ENCODE results near the gene TTC39B. TPM values are rescaled to one million over a fixed set of nuclear protein-coding genes. Genes with fewer than 3 reads are reported as not detected.
A peak's percentile ranks its signal among the peaks of the same experiment; 100 is the strongest.

The TTC39B gene
- total and polyA plus RNA-seq, 3 experiments from 2014 or later: 6.9 to 12.1 (median 11.3) TPM

DNA sequence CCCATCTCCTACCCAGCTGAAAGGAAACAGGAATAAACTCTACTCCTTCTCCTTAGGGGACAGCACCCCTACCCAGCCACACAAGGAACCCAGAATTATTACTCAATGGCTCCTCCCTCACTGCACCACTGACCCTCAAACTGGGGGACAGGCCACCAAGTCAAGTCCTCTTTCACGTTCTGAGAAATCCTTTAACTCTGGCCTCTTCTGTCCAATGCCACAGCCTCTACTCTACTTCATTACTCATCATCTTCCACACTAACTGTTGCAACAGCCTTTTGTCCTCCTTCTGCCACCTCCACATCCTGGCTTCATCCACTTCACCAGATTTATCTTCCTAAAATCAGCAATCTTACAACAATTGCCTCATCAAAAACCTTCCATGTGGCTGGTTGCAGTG lies 6.8 kb downstream of the TTC39B start:
- Mint-ChIP-seq H3K9me3 (peaks cover 0 to 4% (median 0%) of the 10 kb centered on the region in 5 donors), H3K36me3 (peaks cover 7 to 10% (median 9%) of the 10 kb centered on the region in 3 donors), H3K4me3 (peak overlapping the region; percentile 78 to 84 (median 82)), H3K4me1 (peaks cover 70 to 77% (median 76%) of the 10 kb centered on the region in 3 donors), H3K27me3 (no peaks in the 10 kb centered on the region), H3K27ac (peak overlapping the region; percentile 92 to 99 (median 96))
- peaks cover 75% of the 10 kb centered on the region for H3K4me1 ChIP-seq (ENCODE audit: insufficient read depth, low read length)
- H3K27ac ChIP-seq (ENCODE audit: low read depth, low read length): no peak overlapping the region
- POLR2A ChIA-PET: interaction anchor here (0.7 to 2.3 kb wide), 4 partner anchors 10 to 211 kb away, joined by 4 to 22 read pairs (median 4); partner anchors contain the start of gene PSIP1
- H3K9me3 ChIP-seq (ENCODE audit: low read length): no peaks in the 10 kb centered on the region
- H3K36me3 ChIP-seq (ENCODE audit: insufficient read depth, low read length): no peaks in the 10 kb centered on the region
- H3K4me3 ChIP-seq (ENCODE audit: low read length): peak overlapping the region; percentile 72
- CTCF ChIA-PET: interaction anchor here (0.9 to 1.3 kb wide), 5 partner anchors 8 to 213 kb away, joined by 3 to 7 read pairs (median 3); no protein-coding TSS in a partner anchor
- DNase-seq: no peak
- H3K27me3 ChIP-seq (ENCODE audit: insufficient read depth, low read length, poor library complexity, severe bottlenecking): no peaks in the 10 kb centered on the region

DNA sequence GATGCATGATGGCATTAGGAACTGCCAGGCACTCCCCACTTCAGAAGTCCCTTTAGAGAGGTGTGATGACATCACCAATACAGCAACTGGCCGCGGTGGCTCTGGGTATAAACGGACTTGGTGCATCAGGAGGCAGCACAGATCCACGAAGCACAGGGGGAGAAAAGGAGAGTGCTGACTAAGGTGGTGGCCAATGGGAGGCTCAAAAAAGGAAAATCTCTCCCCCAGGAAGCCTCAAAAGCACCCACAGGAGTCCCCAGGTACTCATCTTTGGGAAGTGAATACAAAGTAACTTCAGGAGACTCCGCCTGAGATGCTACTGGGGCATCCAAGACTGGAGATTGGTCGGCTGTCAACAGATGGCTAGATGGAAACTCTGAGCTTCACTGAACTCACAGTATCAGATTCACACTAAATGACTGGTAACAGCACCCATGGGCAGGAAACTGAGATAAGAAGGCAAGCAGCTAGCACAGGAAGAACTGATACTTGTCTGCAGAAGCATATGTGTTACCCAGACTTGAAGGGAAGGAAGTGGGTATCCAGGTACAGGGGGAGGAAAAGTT lies 7.6 kb downstream of the TTC39B start:
- Histone ChIP-seq H3K27ac (ENCODE audit: low read depth, low read length) (peak overlapping the region; percentile 65), H3K9me3 (ENCODE audit: low read length) (no peaks in the 10 kb centered on the region), H3K4me1 (ENCODE audit: insufficient read depth, low read length) (peaks cover 75% of the 10 kb centered on the region), H3K27me3 (ENCODE audit: insufficient read depth, low read length, poor library complexity, severe bottlenecking) (no peaks in the 10 kb centered on the region), H3K36me3 (ENCODE audit: insufficient read depth, low read length) (no peaks in the 10 kb centered on the region), H3K4me3 (ENCODE audit: low read length) (peak overlapping the region; percentile 72)
- H3K27ac Mint-ChIP-seq: peak overlapping the region; percentile 92 to 99 (median 96)
- H3K36me3 Mint-ChIP-seq: peaks cover 7 to 10% (median 9%) of the 10 kb centered on the region in 3 donors
- H3K4me1 Mint-ChIP-seq: peaks cover 71 to 77% (median 76%) of the 10 kb centered on the region in 3 donors
- H3K27me3 Mint-ChIP-seq: no peaks in the 10 kb centered on the region
- H3K9me3 Mint-ChIP-seq: peaks cover 0 to 4% (median 0%) of the 10 kb centered on the region in 5 donors
- ChIA-PET CTCF (interaction anchor here (0.9 to 1.7 kb wide), 6 partner anchors 9 to 214 kb away, joined by 3 to 7 read pairs (median 4); no protein-coding TSS in a partner anchor), POLR2A (interaction anchor here (0.9 to 2.3 kb wide), 3 partner anchors 11 to 212 kb away, joined by 4 to 22 read pairs (median 4); partner anchors contain the start of gene PSIP1)
- DNase-seq: peak; percentile 43 to 75 (median 70)
- peak overlapping the region; percentile 78 to 84 (median 82) for H3K4me3 Mint-ChIP-seq

GRCh38 chr9:15298362-15298761 lies 8.7 kb downstream of the TTC39B start:
- POLR2A ChIA-PET: interaction anchor here (2.3 kb wide), 1 partner anchor 12 kb away, joined by 22 read pairs; no protein-coding TSS in a partner anchor
- H3K36me3 Mint-ChIP-seq: peaks cover 4 to 10% (median 9%) of the 10 kb centered on the region in 3 donors
- CTCF ChIA-PET: interaction anchor here (0.7 to 1.7 kb wide), 2 partner anchors 27 to 41 kb away, joined by 3 to 5 read pairs; no protein-coding TSS in a partner anchor
- Histone ChIP-seq H3K27ac (ENCODE audit: low read depth, low read length) (peak overlapping the region; percentile 65), H3K4me1 (ENCODE audit: insufficient read depth, low read length) (peaks cover 82% of the 10 kb centered on the region), H3K9me3 (ENCODE audit: low read length) (no peaks in the 10 kb centered on the region), H3K27me3 (ENCODE audit: insufficient read depth, low read length, poor library complexity, severe bottlenecking) (no peaks in the 10 kb centered on the region), H3K36me3 (ENCODE audit: insufficient read depth, low read length) (no peaks in the 10 kb centered on the region), H3K4me3 (ENCODE audit: low read length) (peak overlapping the region; percentile 72)
- peaks cover 78 to 82% (median 81%) of the 10 kb centered on the region in 3 donors for H3K4me1 Mint-ChIP-seq
- H3K4me3 Mint-ChIP-seq: peak overlapping the region; percentile 78 to 84 (median 82)
- H3K27me3 Mint-ChIP-seq: no peaks in the 10 kb centered on the region
- peak overlapping the region; percentile 92 to 99 (median 96) for H3K27ac Mint-ChIP-seq
- H3K9me3 Mint-ChIP-seq: peaks cover 0 to 4% (median 0%) of the 10 kb centered on the region in 5 donors
- DNase-seq: peak in 1 of 5 donors; percentile 2

DNA sequence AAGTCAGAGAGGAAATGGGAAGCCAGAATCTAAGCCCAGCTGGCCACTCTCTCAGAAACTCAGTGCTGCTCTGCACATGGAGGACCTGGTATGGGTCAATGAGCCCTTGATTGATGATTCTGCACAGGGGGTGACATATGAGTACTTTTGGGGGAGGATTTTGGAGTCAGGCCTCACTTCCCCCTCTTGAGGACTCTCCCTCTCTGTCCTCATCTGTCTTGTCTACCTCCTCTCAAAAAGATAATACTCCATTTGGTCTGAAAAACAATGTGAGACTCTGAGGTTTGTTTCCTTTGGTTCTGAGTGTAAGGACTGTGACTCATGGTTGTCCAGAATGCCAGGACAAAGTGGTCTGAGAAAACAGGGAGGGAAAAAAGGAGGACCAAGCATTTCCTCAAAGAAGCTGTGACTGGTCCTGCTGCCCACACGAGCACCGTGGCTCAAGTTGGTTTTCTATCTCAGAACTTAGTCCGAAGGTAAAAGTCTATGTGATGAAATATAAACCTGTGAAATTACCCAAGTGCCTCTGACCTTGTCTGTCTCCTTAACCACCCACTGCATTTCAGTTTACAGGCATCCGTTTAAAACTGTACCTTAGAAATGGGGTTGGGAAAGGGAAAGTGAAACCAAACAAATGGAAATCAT lies 11.1 kb downstream of the TTC39B start:
- peaks cover 0 to 4% (median 0%) of the 10 kb centered on the region in 5 donors for H3K9me3 Mint-ChIP-seq
- Histone ChIP-seq H3K4me3 (ENCODE audit: low read length) (peak overlapping the region; percentile 59), H3K27ac (ENCODE audit: low read depth, low read length) (peak overlapping the region; percentile 75), H3K27me3 (ENCODE audit: insufficient read depth, low read length, poor library complexity, severe bottlenecking) (no peaks in the 10 kb centered on the region), H3K4me1 (ENCODE audit: insufficient read depth, low read length) (peaks cover 81% of the 10 kb centered on the region), H3K36me3 (ENCODE audit: insufficient read depth, low read length) (no peaks in the 10 kb centered on the region), H3K9me3 (ENCODE audit: low read length) (no peaks in the 10 kb centered on the region)
- H3K27me3 Mint-ChIP-seq: no peaks in the 10 kb centered on the region
- H3K4me1 Mint-ChIP-seq: peaks cover 84 to 86% (median 85%) of the 10 kb centered on the region in 3 donors
- POLR2A ChIA-PET: interaction anchor here (0.8 to 1.3 kb wide), 2 partner anchors 11 to 15 kb away, joined by 3 to 7 read pairs; partner anchors contain the start of gene TTC39B
- CTCF ChIA-PET: interaction anchor here (1.3 to 2.9 kb wide), 4 partner anchors 9 to 16 kb away, joined by 3 to 17 read pairs (median 6); partner anchors contain the start of gene TTC39B
- H3K4me3 Mint-ChIP-seq: peak overlapping the region; percentile 79 to 93 (median 86)
- H3K27ac Mint-ChIP-seq: peak overlapping the region; percentile 92 to 99 (median 96)
- DNase-seq: peak in 2 of 5 donors; percentile 56
- H3K36me3 Mint-ChIP-seq: peaks cover 7 to 12% (median 9%) of the 10 kb centered on the region in 3 donors

- POLR2A ChIA-PET: interaction anchor here (1.8 kb wide), 1 partner anchor 12 kb away, joined by 5 read pairs; the partner anchor contains the start of gene TTC39B
- no peak for DNase-seq
- peaks cover 68% of the 10 kb centered on the region for H3K4me1 ChIP-seq (ENCODE audit: insufficient read depth, low read length)
- peaks cover 0 to 4% (median 0%) of the 10 kb centered on the region in 5 donors for H3K9me3 Mint-ChIP-seq
- no peaks in the 10 kb centered on the region for H3K27me3 ChIP-seq (ENCODE audit: insufficient read depth, low read length, poor library complexity, severe bottlenecking)
- no peaks in the 10 kb centered on the region for H3K36me3 ChIP-seq (ENCODE audit: insufficient read depth, low read length)
- peak overlapping the region; percentile 25 to 81 (median 53) for H3K4me3 Mint-ChIP-seq
- peak overlapping the region; percentile 21 for H3K27ac ChIP-seq (ENCODE audit: low read depth, low read length)
- H3K4me1 Mint-ChIP-seq: peaks cover 77 to 80% (median 78%) of the 10 kb centered on the region in 3 donors
- no peaks in the 10 kb centered on the region for H3K27me3 Mint-ChIP-seq
- peaks cover 7 to 12% (median 9%) of the 10 kb centered on the region in 3 donors for H3K36me3 Mint-ChIP-seq
- CTCF ChIA-PET: interaction anchor here (1.0 to 2.2 kb wide), 4 partner anchors 10 to 17 kb away, joined by 3 to 6 read pairs (median 4); partner anchors contain the start of gene TTC39B
- H3K9me3 ChIP-seq (ENCODE audit: low read length): no peaks in the 10 kb centered on the region
- H3K4me3 ChIP-seq (ENCODE audit: low read length): peak overlapping the region; percentile 35
- H3K27ac Mint-ChIP-seq: peak overlapping the region; percentile 92 to 99 (median 96)
These were observed 12.4 kb downstream of the TTC39B start for GRCh38 chr9:15294604-15295003.

DNA sequence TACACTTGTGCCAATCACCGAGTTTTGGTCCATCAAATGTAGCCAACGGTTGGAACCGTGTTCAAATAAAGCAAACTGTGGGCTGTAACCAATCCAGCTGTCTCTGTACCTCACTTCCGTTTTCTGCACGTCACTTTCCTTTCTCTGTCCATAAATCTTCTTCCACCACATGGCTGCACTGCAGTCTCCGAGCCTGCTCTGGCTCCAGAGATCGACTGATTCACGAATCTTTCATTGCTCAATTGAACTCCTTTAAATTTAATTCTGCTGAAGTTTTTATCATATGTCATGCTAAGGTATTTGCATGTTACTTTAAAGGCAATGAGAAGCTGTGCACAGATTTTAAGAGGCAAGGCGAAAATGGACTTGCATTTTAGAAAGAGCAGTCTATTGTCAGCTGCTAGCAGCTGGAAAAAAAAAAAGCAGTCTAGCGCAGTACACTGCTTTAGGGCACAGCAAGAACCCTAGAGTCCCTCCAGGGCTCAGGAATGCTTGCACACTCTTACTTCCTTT lies 13.2 kb downstream of the TTC39B start:
- peak overlapping the region; percentile 35 for H3K4me3 ChIP-seq (ENCODE audit: low read length)
- peaks cover 7 to 12% (median 8%) of the 10 kb centered on the region in 3 donors for H3K36me3 Mint-ChIP-seq
- H3K27ac Mint-ChIP-seq: peak overlapping the region; percentile 92 to 99 (median 96)
- peak in 3 of 5 donors; percentile 10 to 64 (median 39) for DNase-seq
- peaks cover 70 to 73% (median 71%) of the 10 kb centered on the region in 3 donors for H3K4me1 Mint-ChIP-seq
- H3K9me3 ChIP-seq (ENCODE audit: low read length): no peaks in the 10 kb centered on the region
- no peaks in the 10 kb centered on the region for H3K27me3 Mint-ChIP-seq
- ChIA-PET POLR2A (interaction anchor here (0.5 to 1.8 kb wide), 2 partner anchors 13 to 65 kb away, joined by 3 to 5 read pairs; partner anchors contain the start of gene TTC39B), CTCF (interaction anchor here (1.0 to 1.8 kb wide), 3 partner anchors 11 to 16 kb away, joined by 3 to 5 read pairs (median 4); partner anchors contain the start of gene TTC39B)
- H3K36me3 ChIP-seq (ENCODE audit: insufficient read depth, low read length): no peaks in the 10 kb centered on the region
- peaks cover 0 to 3% (median 0%) of the 10 kb centered on the region in 5 donors for H3K9me3 Mint-ChIP-seq
- H3K27ac ChIP-seq (ENCODE audit: low read depth, low read length): peak overlapping the region; percentile 21
- H3K4me1 ChIP-seq (ENCODE audit: insufficient read depth, low read length): peaks cover 60% of the 10 kb centered on the region
- H3K27me3 ChIP-seq (ENCODE audit: insufficient read depth, low read length, poor library complexity, severe bottlenecking): no peaks in the 10 kb centered on the region
- peak overlapping the region in 6 of 7 donors; percentile 6 to 82 (median 78) for H3K4me3 Mint-ChIP-seq

- H3K9me3 Mint-ChIP-seq: no peaks in the 10 kb centered on the region
- H3K36me3 Mint-ChIP-seq: peaks cover 5 to 9% (median 5%) of the 10 kb centered on the region in 3 donors
- H3K27ac Mint-ChIP-seq: peak overlapping the region; percentile 80 to 98 (median 95)
- H3K4me1 Mint-ChIP-seq: peaks cover 63 to 73% (median 71%) of the 10 kb centered on the region in 3 donors
- CTCF ChIA-PET: interaction anchor here (0.8 to 1.8 kb wide), 4 partner anchors 12 to 19 kb away, joined by 3 to 4 read pairs (median 3); no protein-coding TSS in a partner anchor
- POLR2A ChIA-PET: interaction anchor here (1.8 kb wide), 1 partner anchor 14 kb away, joined by 5 read pairs; the partner anchor contains the start of gene TTC39B
- Histone ChIP-seq H3K9me3 (ENCODE audit: low read length) (no peaks in the 10 kb centered on the region), H3K36me3 (ENCODE audit: insufficient read depth, low read length) (no peaks in the 10 kb centered on the region), H3K27ac (ENCODE audit: low read depth, low read length) (no peak overlapping the region), H3K27me3 (ENCODE audit: insufficient read depth, low read length, poor library complexity, severe bottlenecking) (no peaks in the 10 kb centered on the region), H3K4me1 (ENCODE audit: insufficient read depth, low read length) (peaks cover 58% of the 10 kb centered on the region), H3K4me3 (ENCODE audit: low read length) (no peak overlapping the region)
- no peak for DNase-seq
- H3K4me3 Mint-ChIP-seq: peak overlapping the region; percentile 2 to 78 (median 17)
- no peaks in the 10 kb centered on the region for H3K27me3 Mint-ChIP-seq
These were observed 13.9 kb downstream of the TTC39B start for GRCh38 chr9:15293084-15293483.

Data from CD8-positive, alpha-beta memory T cell (primary cell).